Measurements from ENCODE around the gene PPFIBP1. TPM values are rescaled to one million over a fixed set of nuclear protein-coding genes. Genes with fewer than 3 reads are reported as not detected.

Gene PPFIBP1
- total and polyA plus RNA-seq, 2 of the 4 experiments (the other 2 are of a cell fraction) = 30.4 to 72.2 TPM

GRCh38 chr12:27723212-27723611, 199.2 kb downstream of the PPFIBP1 start:
- Histone ChIP-seq H4K91ac (ENCODE audit: insufficient read depth, low read depth, low read length) (no peak overlapping the region), H2AK9ac (replicated peaks; ENCODE audit: low read depth, low read length, poor library complexity) (no peak overlapping the region), H3K23ac (ENCODE audit: low read depth, low read length) (no peak overlapping the region), H3K4ac (ENCODE audit: low read depth, low read length) (no peak overlapping the region), H4K20me1 (ENCODE audit: insufficient read depth, low read length) (no peaks in the 10 kb centered on the region), H3K56ac (ENCODE audit: extremely low read depth, insufficient read depth, low read length) (no peak overlapping the region), H3K4me3 (ENCODE audit: insufficient read depth, low read depth, low read length) (no peak overlapping the region), H2AFZ (replicated peaks; ENCODE audit: low read length, poor library complexity) (no peak overlapping the region), H2BK15ac (ENCODE audit: low read depth, low read length) (no peak overlapping the region), H3K36me3 (ENCODE audit: control insufficient read depth, insufficient read depth, low read length) (peaks cover 23% of the 10 kb centered on the region), H3K4me1 (ENCODE audit: control insufficient read depth, insufficient read depth, low read length) (no peaks in the 10 kb centered on the region), H3K18ac (ENCODE audit: low read depth, low read length) (no peak overlapping the region), H3K79me1 (ENCODE audit: low read depth in 1 of 2, low read length in 2 of 2) (peaks cover 12 to 17% of the 10 kb centered on the region in 2 experiments), H3K27me3 (ENCODE audit: control insufficient read depth, insufficient read depth, low read length) (no peaks in the 10 kb centered on the region), H3K9ac (ENCODE audit: low read depth, low read length) (no peak overlapping the region), H3K27ac (ENCODE audit: insufficient read depth, low read length) (no peak overlapping the region), H3K9me3 (ENCODE audit: control insufficient read depth, insufficient read depth, low read length) (no peaks in the 10 kb centered on the region), H2BK120ac (ENCODE audit: low read depth, low read length) (no peak overlapping the region), H3K4me2 (ENCODE audit: low read depth, low read length) (no peak overlapping the region), H2AK5ac (ENCODE audit: low read depth, low read length) (no peak overlapping the region), H4K8ac (ENCODE audit: low read depth in 2 of 2, low read length in 2 of 2) (no peak overlapping the region), H2BK20ac (ENCODE audit: low read depth, low read length) (no peak overlapping the region), H2BK5ac (ENCODE audit: low read depth, low read length, poor library complexity, severe bottlenecking) (no peak overlapping the region), H3K9me1 (ENCODE audit: insufficient read depth, low read length) (no peaks in the 10 kb centered on the region), H4K5ac (ENCODE audit: low read depth, low read length) (no peak overlapping the region), H3K14ac (replicated peaks; ENCODE audit: low read depth, low read length) (no peak overlapping the region)
- DNase-seq (no peak), ATAC-seq (ENCODE audit: low read depth) (no peak)
- dilution Hi-C loops (cut with HindIII; ENCODE audit: low sequenced_read_pairs, unreplicated experiment) = no loop called here
- in situ Hi-C loops (cut with MboI; ENCODE audit: low sequenced_read_pairs) = no loop called here
- no CpG with 5 or more reads among the region's 1 CpG for WGBS, 2 experiments (ENCODE audit: extremely low coverage in 2 of 2, insufficient read length in 1 of 2)
- CTCF ChIA-PET = no interaction called here
- POLR2A ChIA-PET (ENCODE audit: unreplicated experiment) = no interaction called here
- no TSS peak for BruUV-seq (replicated peaks)
- no peak for TF ChIP-seq RFX5 (IDR thresholded peaks at IDR 0.05; ENCODE audit: low read depth, low read length)
- no peak for TF ChIP-seq CHD1 (IDR thresholded peaks at IDR 0.05; ENCODE audit: low read depth, low read length)
- TF ChIP-seq MXI1 (IDR thresholded peaks at IDR 0.05; ENCODE audit: borderline replicate concordance, low read depth, low read length) = no peak
- TF ChIP-seq USF2 (IDR thresholded peaks at IDR 0.05; ENCODE audit: low read depth, low read length) = no peak
- no peak for TF ChIP-seq SMC3 (IDR thresholded peaks at IDR 0.05; ENCODE audit: low read depth, low read length)
- no peak for TF ChIP-seq ELK1 (IDR thresholded peaks at IDR 0.05; ENCODE audit: borderline replicate concordance, low read depth, low read length)
- TF ChIP-seq MAZ (IDR thresholded peaks at IDR 0.05; ENCODE audit: borderline replicate concordance, low read depth, low read length) = no peak
- TF ChIP-seq RCOR1 (IDR thresholded peaks at IDR 0.05; ENCODE audit: insufficient replicate concordance, low read length) = no peak
- TF ChIP-seq POLR2A (IDR thresholded peaks at IDR 0.05; ENCODE audit: low read depth, low read length) = no peak
- no peak for TF ChIP-seq RAD21 (IDR thresholded peaks at IDR 0.05; ENCODE audit: low read length)
- TF ChIP-seq NFE2L2 (IDR thresholded peaks at IDR 0.05; ENCODE audit: low read depth, low read length) = no peak
- TF ChIP-seq BHLHE40 (IDR thresholded peaks at IDR 0.05; ENCODE audit: low read depth, low read length) = no peak
- no peak for TF ChIP-seq MAFK (IDR thresholded peaks at IDR 0.05; ENCODE audit: low read depth, low read length)
- TF ChIP-seq CTCF (conservative IDR thresholded peaks at IDR 0.05; ENCODE audit: low read depth, low read length) = no peak
- no peak for TF ChIP-seq CEBPB (IDR thresholded peaks at IDR 0.05; ENCODE audit: low read depth, low read length)
- TF ChIP-seq FOS (IDR thresholded peaks at IDR 0.05; ENCODE audit: low read depth, low read length) = no peak
- intact Hi-C loops (cut with micrococcal nuclease) = no loop called here

Measured in IMR-90 (cell line).